Fibroblast of lung (primary cell): ENCODE measurements around the gene SPON2.

Source experiments
- EZH2 ChIP-seq: IDR thresholded peaks from 2 replicates; pipeline ENCODE4 v1.5.1; 2012; ENCODE audit warnings: low read length, control low read depth, mild to moderate bottlenecking; ENCODE audit errors: missing control alignments
- TF ChIP-seq, protein P1 (sequence below), 2 donors: IDR thresholded peaks in 1 of 2; conservative IDR thresholded peaks in 1 of 2; 1 replicate in 1 of 2; 2 replicates in 1 of 2; pipeline ENCODE4 v1.5.1; 2011 to 2012; ENCODE audit warnings: low read length in 2 of 2, control low read depth in 1 of 2, inconsistent platforms in 1 of 2, low read depth in 1 of 2, mild to moderate bottlenecking in 1 of 2

DNA sequence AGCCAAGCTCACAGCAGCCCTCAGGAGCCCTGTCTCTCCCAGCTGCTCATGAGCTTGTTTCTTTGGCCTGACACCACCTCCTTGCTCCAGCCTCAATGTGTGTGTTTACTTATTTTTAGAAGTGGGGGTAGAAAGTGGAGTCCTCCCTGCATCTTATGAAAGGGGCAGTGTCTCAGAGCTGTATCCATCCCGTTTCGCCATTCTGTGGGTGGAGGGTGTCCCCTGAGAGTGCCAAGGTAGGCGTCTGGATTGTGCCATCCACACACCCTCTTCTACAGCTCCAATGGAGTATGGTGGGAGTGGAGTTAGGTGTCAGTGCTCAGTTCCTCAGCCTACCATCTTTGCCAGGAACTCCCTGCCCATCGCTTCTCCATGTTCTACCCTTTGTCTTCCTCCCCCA lies 8.3 kb downstream of the SPON2 start:
- TF ChIP-seq, protein P1, sequence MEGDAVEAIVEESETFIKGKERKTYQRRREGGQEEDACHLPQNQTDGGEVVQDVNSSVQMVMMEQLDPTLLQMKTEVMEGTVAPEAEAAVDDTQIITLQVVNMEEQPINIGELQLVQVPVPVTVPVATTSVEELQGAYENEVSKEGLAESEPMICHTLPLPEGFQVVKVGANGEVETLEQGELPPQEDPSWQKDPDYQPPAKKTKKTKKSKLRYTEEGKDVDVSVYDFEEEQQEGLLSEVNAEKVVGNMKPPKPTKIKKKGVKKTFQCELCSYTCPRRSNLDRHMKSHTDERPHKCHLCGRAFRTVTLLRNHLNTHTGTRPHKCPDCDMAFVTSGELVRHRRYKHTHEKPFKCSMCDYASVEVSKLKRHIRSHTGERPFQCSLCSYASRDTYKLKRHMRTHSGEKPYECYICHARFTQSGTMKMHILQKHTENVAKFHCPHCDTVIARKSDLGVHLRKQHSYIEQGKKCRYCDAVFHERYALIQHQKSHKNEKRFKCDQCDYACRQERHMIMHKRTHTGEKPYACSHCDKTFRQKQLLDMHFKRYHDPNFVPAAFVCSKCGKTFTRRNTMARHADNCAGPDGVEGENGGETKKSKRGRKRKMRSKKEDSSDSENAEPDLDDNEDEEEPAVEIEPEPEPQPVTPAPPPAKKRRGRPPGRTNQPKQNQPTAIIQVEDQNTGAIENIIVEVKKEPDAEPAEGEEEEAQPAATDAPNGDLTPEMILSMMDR (conservative IDR thresholded peaks at IDR 0.05 in 1 of 2, IDR thresholded peaks at IDR 0.05 in 1 of 2; ENCODE audit: low read depth in 1 of 2, low read length in 2 of 2): no peak
- TF ChIP-seq EZH2: no peak
